Lower lobe of right lung (tissue), 2 donors: ENCODE measurements around the gene TUBD1. TPM values are rescaled to one million over a fixed set of nuclear protein-coding genes. Genes with fewer than 3 reads are reported as not detected.
"Not testable (repeated sequence)": the region's sequence is repeated elsewhere in the genome, so short reads cannot be mapped to it uniquely, and the experiment has no call there.

Experiments used
- ATAC-seq, 2 donors: fragments of 200-7000 bp; cut with Tn5 transposase; one replicate each; pipeline ENCODE4 v1.9.1; 2020 to 2022; ENCODE audit warnings: mild to moderate bottlenecking in 2 of 2, moderate library complexity in 2 of 2
- DNase-seq: peaks from one replicate; pipeline ENCODE4 v3.0.0-alpha.2; 2020
- H3K27ac ChIP-seq: fragments of 200-600 bp; one replicate; pipeline ENCODE4 v1.8.0; 2022
- H3K27me3 ChIP-seq: fragments of 200-600 bp; one replicate; pipeline ENCODE4 v1.8.0; 2022; ENCODE audit warnings: low read depth
- H3K36me3 ChIP-seq: fragments of 200-600 bp; one replicate; pipeline ENCODE4 v1.8.0; 2022; ENCODE audit warnings: mild to moderate bottlenecking
- H3K4me1 ChIP-seq: fragments of 200-600 bp; one replicate; pipeline ENCODE4 v1.8.0; 2022
- H3K4me3 ChIP-seq: fragments of 200-600 bp; one replicate; pipeline ENCODE4 v1.8.0; 2022; ENCODE audit warnings: mild to moderate bottlenecking
- H3K9me3 ChIP-seq: fragments of 200-600 bp; one replicate; pipeline ENCODE4 v1.8.0; 2022
- CTCF ChIP-seq: fragments of 200-600 bp; IDR thresholded peaks from one replicate; pipeline ENCODE4 v1.8.0; 2022; ENCODE audit warnings: antibody characterized with exemption, mild to moderate bottlenecking
- intact Hi-C: fragments of 100-400 bp; cut with DNase I; formaldehyde crosslinking; loops from one replicate; pipeline ENCODE4 v1.11.0; 2022
- long read RNA-seq: library from polyadenylated mRNA; unstranded; transcript quantifications from one replicate; pipeline ENCODE4 v2.0.0, GENCODE V29; 2021
- total RNA-seq: library from RNA; stranded (reverse); fragmentation: NEBNext Ultra II Directional; extraction: Animal tissue kit (Norgen Biotek cat#: 25700); gene quantifications from one replicate; pipeline ENCODE4 v1.2.1, GENCODE V29; 2021
- donor health status: DM: no; HTN: yes; CAD: no; lungs with severe emphysema.

The TUBD1 gene
- 14.7 TPM for total RNA-seq
- long read RNA-seq, partial matches to known transcripts, result 0 of 9 reads
- long read RNA-seq, other reads (novel, unspliced or antisense), result 7 of 9 reads

GRCh38 chr17:59892924-59893675 is at the start of gene TUBD1, which contains the start of gene RPS6KB1:
Gene TUBD1, minus strand, starts transcription at chr17:59892943. Its CDS starts 1,941 bp downstream, at chr17:59891002.
Gene RPS6KB1, plus strand, starts transcription at chr17:59893121. Its CDS starts 64 bp downstream, at chr17:59893185.
- DNase-seq (peak; percentile 96), ATAC-seq (peak; percentile 99 to 100)
- Histone ChIP-seq H3K27me3 (no peaks in the 10 kb centered on the region), H3K9me3 (no peaks in the 10 kb centered on the region), H3K4me3 (peak within 1 kb of the TSS; percentile 98), H3K36me3 (peaks cover 14% of the 10 kb centered on the region), H3K27ac (peak within 1 kb of the TSS; percentile 95), H3K4me1 (peaks cover 32% of the 10 kb centered on the region)
- TF ChIP-seq CTCF, result no peak
- intact Hi-C loops, result no loop called here

GRCh38 chr17:59941131-59941530 is 48.4 kb upstream of the TUBD1 start:
- H3K9me3 ChIP-seq, result no peaks in the 10 kb centered on the region
- no peak overlapping the region for H3K4me3 ChIP-seq
- DNase-seq (no peak), ATAC-seq (no peak)
- no peaks in the 10 kb centered on the region for H3K27me3 ChIP-seq
- intact Hi-C loops, result no loop called here
- no peaks in the 10 kb centered on the region for H3K4me1 ChIP-seq
- no peak for TF ChIP-seq CTCF
- H3K36me3 ChIP-seq, result peaks cover 87% of the 10 kb centered on the region
- H3K27ac ChIP-seq, result no peak overlapping the region

GRCh38 chr17:59940697-59941096 is 48.0 kb upstream of the TUBD1 start:
- H3K9me3 ChIP-seq, intact Hi-C loops, DNase-seq, H3K27me3 ChIP-seq, H3K4me1 ChIP-seq, H3K27ac ChIP-seq, H3K4me3 ChIP-seq, ATAC-seq: not testable (repeated sequence)
- peaks cover 87% of the 10 kb centered on the region for H3K36me3 ChIP-seq

GRCh38 chr17:59933317-59933716 is 40.6 kb upstream of the TUBD1 start:
- intact Hi-C loops, ATAC-seq, DNase-seq, H3K9me3 ChIP-seq, H3K4me1 ChIP-seq, H3K4me3 ChIP-seq, H3K27me3 ChIP-seq, H3K27ac ChIP-seq: not testable (repeated sequence)
- peaks cover 99% of the 10 kb centered on the region for H3K36me3 ChIP-seq

- intact Hi-C loops, DNase-seq, H3K27ac ChIP-seq, H3K4me1 ChIP-seq, H3K27me3 ChIP-seq, H3K4me3 ChIP-seq, H3K9me3 ChIP-seq: not testable (repeated sequence)
- H3K36me3 ChIP-seq, result peaks cover 96% of the 10 kb centered on the region
- ATAC-seq, result peak; percentile 44 to 67
Observed at GRCh38 chr17:59930768-59931167, 38.0 kb upstream of the TUBD1 start.

GRCh38 chr17:59930121-59930520 is 37.4 kb upstream of the TUBD1 start:
- H3K4me1 ChIP-seq, H3K9me3 ChIP-seq, intact Hi-C loops, ATAC-seq, DNase-seq, H3K4me3 ChIP-seq, H3K27me3 ChIP-seq, H3K27ac ChIP-seq: not testable (repeated sequence)
- H3K36me3 ChIP-seq, result peaks cover 95% of the 10 kb centered on the region

- H3K4me1 ChIP-seq, H3K27me3 ChIP-seq, H3K9me3 ChIP-seq, intact Hi-C loops, H3K27ac ChIP-seq, ATAC-seq, DNase-seq, H3K4me3 ChIP-seq: not testable (repeated sequence)
- H3K36me3 ChIP-seq, result peaks cover 93% of the 10 kb centered on the region
Observed at GRCh38 chr17:59920637-59921036, 27.9 kb upstream of the TUBD1 start.

- no peak for TF ChIP-seq CTCF
- no peak for ATAC-seq
- Histone ChIP-seq H3K9me3 (no peaks in the 10 kb centered on the region), H3K4me1 (no peaks in the 10 kb centered on the region), H3K27ac (no peak overlapping the region), H3K36me3 (peaks cover 94% of the 10 kb centered on the region), H3K4me3 (no peak overlapping the region), H3K27me3 (no peaks in the 10 kb centered on the region)
- DNase-seq, result no peak
- intact Hi-C loops, result no loop called here
Observed at GRCh38 chr17:59916446-59916845, 23.7 kb upstream of the TUBD1 start.
